Neural cell (in vitro differentiated cells): ENCODE measurements around the gene STH. TPM values are rescaled to one million over a fixed set of nuclear protein-coding genes. Genes with fewer than 3 reads are reported as not detected.
A peak's percentile ranks its signal among the peaks of the same experiment; 100 is the strongest.

Experiments used
- H2AFZ ChIP-seq: fragments of 200-600, 300-800 bp; sonication (generic), shearing (Covaris generic); 2 replicates; pipeline ENCODE4 v1.6.0; 2014; ENCODE audit warnings: low read depth, mild to moderate bottlenecking, antibody characterized with exemption, low read length, moderate library complexity
- H3F3A ChIP-seq: fragments of 200-600 bp; shearing (Covaris generic); 2 replicates; pipeline ENCODE4 v1.6.1; 2016; ENCODE audit warnings: mild to moderate bottlenecking, moderate library complexity, mixed read lengths, antibody characterized with exemption, low read length; ENCODE audit not compliant: insufficient read depth, poor library complexity, severe bottlenecking
- H3K27ac ChIP-seq: fragments of 200-600, 300-800 bp; sonication (generic), shearing (Covaris generic); 2 replicates; pipeline ENCODE4 v1.5.1; 2014; ENCODE audit warnings: mild to moderate bottlenecking, low read length, moderate library complexity
- H3K27me3 ChIP-seq: fragments of 300-800, 200-600 bp; sonication (generic), shearing (Covaris generic); 2 replicates; pipeline ENCODE4 v1.6.0; 2014; ENCODE audit warnings: mild to moderate bottlenecking, low read depth, low read length, moderate library complexity; ENCODE audit not compliant: insufficient read depth
- H3K36me3 ChIP-seq: fragments of 300-800, 200-600 bp; sonication (generic), shearing (Covaris generic); 2 replicates; pipeline ENCODE4 v1.5.1; 2014; ENCODE audit warnings: mild to moderate bottlenecking, antibody characterized with exemption, low read length, moderate library complexity; ENCODE audit not compliant: insufficient read depth
- H3K4me2 ChIP-seq: fragments of 300-800, 200-600 bp; sonication (generic), shearing (Covaris generic); 2 replicates; pipeline ENCODE4 v1.6.0; 2014; ENCODE audit warnings: mild to moderate bottlenecking, low read length
- H3K4me3 ChIP-seq: fragments of 300-800, 200-600 bp; sonication (generic), shearing (Covaris generic); 2 replicates; pipeline ENCODE4 v1.5.1; 2014; ENCODE audit warnings: mild to moderate bottlenecking, low read length, moderate library complexity
- H3K79me2 ChIP-seq: fragments of 200-600 bp; shearing (Covaris generic); replicated peaks from 2 replicates; pipeline ENCODE4 v1.6.0; 2014; ENCODE audit warnings: mild to moderate bottlenecking, low read length, moderate library complexity; ENCODE audit not compliant: insufficient read depth
- H3K9ac ChIP-seq: fragments of 300-800, 200-600 bp; sonication (generic), shearing (Covaris generic); 2 replicates; pipeline ENCODE4 v1.6.1; 2016; ENCODE audit warnings: mild to moderate bottlenecking, low read length, mixed read lengths
- H3K9me2 ChIP-seq: fragments of 200-600 bp; shearing (Covaris generic); 2 replicates; pipeline ENCODE4 v1.6.1; 2016; ENCODE audit warnings: mild to moderate bottlenecking, low read length, mixed read lengths; ENCODE audit not compliant: insufficient read depth
- H3K9me3 ChIP-seq: fragments of 200-600, 300-800 bp; sonication (generic), shearing (Covaris generic); 2 replicates; pipeline ENCODE4 v1.6.1; 2016; ENCODE audit warnings: mild to moderate bottlenecking, mixed run types, low read length, moderate library complexity, mixed read lengths
- H4K20me1 ChIP-seq: fragments of 200-600 bp; shearing (Covaris generic); 2 replicates; pipeline ENCODE4 v1.6.1; 2016; ENCODE audit warnings: mild to moderate bottlenecking, mixed run types; ENCODE audit not compliant: insufficient read depth
- CTCF ChIP-seq: fragments of 450-650 bp; IDR thresholded peaks from 2 replicates; pipeline ENCODE4 v1.5.1; 2014; ENCODE audit warnings: antibody characterized with exemption, mild to moderate bottlenecking, moderate library complexity; ENCODE audit not compliant: poor library complexity, severe bottlenecking
- EP300 ChIP-seq: fragments of 450-650 bp; conservative IDR thresholded peaks from 2 replicates; pipeline ENCODE4 v1.6.1; 2014; ENCODE audit warnings: antibody characterized with exemption, mild to moderate bottlenecking, moderate library complexity; ENCODE audit not compliant: poor library complexity, severe bottlenecking
- EZH2 ChIP-seq: fragments of 200-600, 300-800 bp; shearing (Covaris generic), sonication (generic); IDR thresholded peaks from 2 replicates; pipeline ENCODE4 v1.6.1; 2014; ENCODE audit warnings: antibody characterized with exemption, low read length, borderline replicate concordance, mild to moderate bottlenecking; ENCODE audit not compliant: insufficient read depth, poor library complexity, severe bottlenecking
- MXI1 ChIP-seq: fragments of 450-650 bp; conservative IDR thresholded peaks from 2 replicates; pipeline ENCODE4 v1.6.1; 2014; ENCODE audit warnings: antibody characterized with exemption, mild to moderate bottlenecking; ENCODE audit not compliant: poor library complexity, severe bottlenecking
- POLR2AphosphoS5 ChIP-seq: IDR thresholded peaks from 2 replicates; pipeline ENCODE4 v1.6.1; 2012
- RAD21 ChIP-seq: fragments of 450-650 bp; conservative IDR thresholded peaks from 2 replicates; pipeline ENCODE4 v1.6.1; 2014; ENCODE audit warnings: antibody characterized with exemption, mild to moderate bottlenecking, moderate library complexity
- REST ChIP-seq: IDR thresholded peaks from 2 replicates; pipeline ENCODE4 v1.6.1; 2012; ENCODE audit warnings: borderline replicate concordance
- SMC3 ChIP-seq: fragments of 450-650 bp; conservative IDR thresholded peaks from 2 replicates; pipeline ENCODE4 v1.6.1; 2014; ENCODE audit warnings: antibody characterized with exemption, mild to moderate bottlenecking, moderate library complexity; ENCODE audit not compliant: poor library complexity
- TAF1 ChIP-seq: IDR thresholded peaks from 2 replicates; pipeline ENCODE4 v1.6.1; 2012; ENCODE audit warnings: low read depth
- polyA plus RNA-seq: library from polyadenylated mRNA; depleted of rRNA; stranded (reverse); fragments of >200 nt; gene quantifications from 2 replicates; pipeline ENCODE4 v1.2.3, GENCODE V29; 2014

Gene STH
- polyA plus RNA-seq, 1 donor from 2014 or later = not detected

DNA sequence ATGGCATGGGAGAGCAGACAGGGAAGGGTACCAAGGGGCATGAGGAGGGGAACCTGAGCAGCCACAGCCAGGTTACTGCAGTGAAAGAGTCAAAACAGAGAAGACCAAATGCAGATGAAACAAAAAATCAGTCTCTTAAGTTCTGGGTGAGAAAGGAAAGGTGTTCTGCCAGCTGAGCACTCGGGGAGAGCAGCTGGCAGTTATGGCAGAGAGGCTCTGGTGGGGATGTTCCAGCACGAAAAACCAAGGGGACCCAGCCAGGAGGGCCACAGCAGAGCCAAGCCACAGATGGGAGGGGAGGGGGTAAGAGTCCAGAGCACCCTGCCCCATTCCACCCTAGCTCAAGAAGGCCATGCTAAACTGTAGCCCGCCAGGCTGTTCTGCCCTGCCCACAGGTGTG is 31.7 kb downstream of the STH start:
- Histone ChIP-seq H2AFZ (no peak overlapping the region), H3K9ac (no peak overlapping the region), H3K4me2 (no peak overlapping the region), H3K36me3 (peaks cover 26% of the 10 kb centered on the region), H3K9me2 (no peaks in the 10 kb centered on the region), H3K27ac (no peak overlapping the region), H3K79me2 (no peaks in the 10 kb centered on the region), H3K9me3 (no peaks in the 10 kb centered on the region), H3F3A (no peaks in the 10 kb centered on the region), H3K4me3 (no peak overlapping the region), H3K27me3 (no peaks in the 10 kb centered on the region), H4K20me1 (peaks cover 4% of the 10 kb centered on the region)
- TF ChIP-seq POLR2AphosphoS5 = peak; percentile 15
- TF ChIP-seq TAF1 = no peak

DNA sequence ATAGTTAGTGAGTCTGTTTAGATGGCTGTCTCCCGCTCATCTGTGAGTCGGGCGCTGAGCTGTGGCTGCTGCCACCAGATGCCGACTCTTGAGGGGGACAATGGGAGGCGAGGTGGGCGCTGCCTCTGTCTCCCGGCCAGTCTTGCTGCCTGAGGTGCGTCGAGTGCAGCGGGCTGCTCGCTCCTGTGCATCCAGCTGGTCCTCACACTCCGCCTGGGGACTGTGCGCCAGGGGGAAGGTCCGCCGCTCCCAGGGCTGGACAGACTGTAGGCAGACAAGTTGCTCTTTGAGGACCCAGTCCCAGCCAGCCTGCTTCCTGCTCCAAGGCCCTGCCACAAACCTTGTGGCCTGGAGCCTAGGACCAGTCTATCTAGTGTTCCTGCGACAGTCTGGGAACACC is 32.4 kb downstream of the STH start:
- H3K36me3 ChIP-seq = peaks cover 26% of the 10 kb centered on the region
- TF ChIP-seq TAF1 = no peak
- TF ChIP-seq POLR2AphosphoS5 = peak; percentile 38
- H3F3A ChIP-seq = no peaks in the 10 kb centered on the region
- no peak overlapping the region for H3K27ac ChIP-seq
- peaks cover 4% of the 10 kb centered on the region for H4K20me1 ChIP-seq
- no peaks in the 10 kb centered on the region for H3K27me3 ChIP-seq
- no peak overlapping the region for H3K9ac ChIP-seq
- H3K79me2 ChIP-seq = no peaks in the 10 kb centered on the region
- H3K4me3 ChIP-seq = no peak overlapping the region
- no peak overlapping the region for H3K4me2 ChIP-seq
- H3K9me3 ChIP-seq = no peaks in the 10 kb centered on the region
- no peaks in the 10 kb centered on the region for H3K9me2 ChIP-seq
- no peak overlapping the region for H2AFZ ChIP-seq

DNA sequence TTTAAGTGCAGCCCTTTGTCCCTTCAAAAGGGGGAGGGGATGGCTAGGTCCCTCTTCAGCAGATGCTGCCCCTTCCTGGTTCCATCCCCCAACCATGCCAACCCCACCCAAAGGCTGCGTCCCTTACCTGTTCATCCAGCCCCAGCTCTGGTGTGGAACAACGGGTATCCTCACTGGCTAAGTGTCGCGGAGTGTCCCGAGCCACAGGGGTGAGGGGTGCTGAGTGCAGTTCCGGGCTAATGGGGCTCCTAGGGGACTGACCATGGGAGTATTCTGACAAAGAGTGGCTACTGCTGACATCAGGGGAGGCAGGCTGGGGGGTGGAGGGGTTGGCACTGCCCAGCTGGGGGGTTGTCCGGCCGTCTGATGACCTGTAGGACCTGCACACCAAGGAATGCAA is 32.9 kb downstream of the STH start:
- TF ChIP-seq SMC3 (no peak), EP300 (no peak), POLR2AphosphoS5 (no peak), TAF1 (no peak), REST (no peak), MXI1 (no peak), EZH2 (no peak), RAD21 (no peak), CTCF (no peak)
- Histone ChIP-seq H3K9me3 (no peaks in the 10 kb centered on the region), H3K36me3 (peaks cover 26% of the 10 kb centered on the region), H3K4me2 (no peak overlapping the region), H3K27ac (no peak overlapping the region), H3K9ac (no peak overlapping the region), H3F3A (no peaks in the 10 kb centered on the region), H2AFZ (no peak overlapping the region), H4K20me1 (peaks cover 4% of the 10 kb centered on the region), H3K4me3 (no peak overlapping the region), H3K79me2 (no peaks in the 10 kb centered on the region), H3K9me2 (no peaks in the 10 kb centered on the region), H3K27me3 (no peaks in the 10 kb centered on the region)
